Tibial nerve (tissue), 4 donors: ENCODE measurements around the gene ATF7. TPM values are rescaled to one million over a fixed set of nuclear protein-coding genes. Genes with fewer than 3 reads are reported as not detected.

Experiments
- DNase-seq, 2 donors: peaks; one replicate each; pipeline ENCODE4 v3.0.0-alpha.2; 2019; ENCODE audit warnings: low spot score in 2 of 2
- H3K27ac ChIP-seq, 4 donors: fragments of 200-600 bp; sonication (generic) in 3 of 4; one replicate each; pipeline ENCODE4 v1.5.1; 2017 to 2019; ENCODE audit warnings: mild to moderate bottlenecking in 1 of 4
- H3K27me3 ChIP-seq, 2 donors: fragments of 200-600 bp; sonication (generic) in 1 of 2; one replicate each; pipeline versions ENCODE4 v1.5.1 to v1.6.0; 2017 to 2019
- H3K36me3 ChIP-seq, 3 donors: fragments of 200-600 bp; sonication (generic); one replicate each; pipeline ENCODE4 v1.5.1; 2018 to 2019
- H3K4me1 ChIP-seq, 4 donors: fragments of 200-600 bp; sonication (generic) in 3 of 4; one replicate each; pipeline ENCODE4 v1.5.1; 2017 to 2019
- H3K4me3 ChIP-seq, 4 donors: fragments of 200-600 bp; sonication (generic) in 3 of 4; one replicate each; pipeline ENCODE4 v1.5.1; 2017 to 2019; ENCODE audit warnings: mild to moderate bottlenecking in 1 of 4, moderate library complexity in 1 of 4
- H3K9me3 ChIP-seq, 4 donors: fragments of 200-600 bp; sonication (generic) in 3 of 4; one replicate each; pipeline ENCODE4 v1.5.1; 2017 to 2019
- CTCF ChIP-seq, 5 experiments: fragments of 200-600 bp in 3 of 5; fragments of 450-650 bp in 2 of 5; sonication (generic) in 3 of 5; IDR thresholded peaks; one replicate each; pipeline ENCODE4 v1.5.1; 2016 to 2019; ENCODE audit warnings: antibody characterized with exemption in 5 of 5, mild to moderate bottlenecking in 3 of 5, moderate library complexity in 2 of 5
- EP300 ChIP-seq, 2 donors: sonication (generic); formaldehyde crosslinking; IDR thresholded peaks; one replicate each; pipeline ENCODE4 v1.6.1; 2017; ENCODE audit warnings: antibody characterized with exemption in 2 of 2, mild to moderate bottlenecking in 1 of 2
- POLR2A ChIP-seq, 2 donors: fragments of 450-650 bp; IDR thresholded peaks; one replicate each; pipeline ENCODE4 v1.6.1; 2017; ENCODE audit warnings: antibody characterized with exemption in 2 of 2, mild to moderate bottlenecking in 2 of 2, moderate library complexity in 2 of 2
- whole genome bisulfite sequencing, 2 donors: methylation state at CpG; one replicate each; pipeline ENCODE4 v1.1.5; 2018; 5-methylcytosine and 5-hydroxymethylcytosine counted together
- total RNA-seq, 4 donors: library from RNA; depleted of rRNA; stranded (reverse); fragments of >200 nt; gene quantifications; one replicate each; pipeline ENCODE4 v1.1.0, GENCODE V29; 2016

The ATF7 gene
- total RNA-seq, 4 donors from 2014 or later = 30.1 to 47.9 (median 34.4) TPM

DNA sequence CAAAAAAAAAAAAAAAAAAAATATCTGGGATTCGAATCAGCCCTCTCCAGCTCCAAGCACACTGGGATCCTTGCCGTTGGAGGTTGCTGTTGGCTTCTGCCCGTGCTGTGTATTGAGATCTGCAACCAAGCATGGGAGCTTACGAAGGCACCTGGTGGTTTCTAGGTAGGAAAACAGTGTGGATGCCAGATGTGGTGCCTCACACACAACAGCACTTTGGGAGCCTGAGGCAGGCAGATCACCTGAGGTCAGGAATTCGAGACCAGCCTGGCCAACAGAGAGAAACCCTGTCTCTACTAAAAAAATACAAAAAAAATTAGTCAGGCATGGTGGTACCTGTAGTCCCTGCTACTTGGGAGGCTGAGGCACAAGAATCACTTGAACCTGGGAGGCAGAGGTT lies 47.4 kb downstream of the ATF7 start:
- H3K9me3 ChIP-seq = no peaks in the 10 kb centered on the region
- TF ChIP-seq CTCF (IDR thresholded peaks at IDR 0.05) = no peak
- TF ChIP-seq EP300 (IDR thresholded peaks at IDR 0.05) = no peak
- TF ChIP-seq POLR2A (IDR thresholded peaks at IDR 0.05) = no peak
- H3K4me1 ChIP-seq = peaks cover 0 to 28% (median 2%) of the 10 kb centered on the region in 4 donors
- H3K27ac ChIP-seq = no peak overlapping the region
- DNase-seq = no peak
- H3K27me3 ChIP-seq = no peaks in the 10 kb centered on the region
- no peak overlapping the region for H3K4me3 ChIP-seq
- WGBS, 2 donors = 76 to 91% methylated on average over 5 of the region's 5 CpGs
- H3K36me3 ChIP-seq = peaks cover 0 to 11% (median 0%) of the 10 kb centered on the region in 3 donors

- peaks cover 0 to 10% (median 0%) of the 10 kb centered on the region in 3 donors for H3K36me3 ChIP-seq
- no peak overlapping the region for H3K4me3 ChIP-seq
- no peak overlapping the region for H3K27ac ChIP-seq
- H3K9me3 ChIP-seq = no peaks in the 10 kb centered on the region
- no peak for TF ChIP-seq CTCF (IDR thresholded peaks at IDR 0.05)
- no peak for TF ChIP-seq POLR2A (IDR thresholded peaks at IDR 0.05)
- no peak for TF ChIP-seq EP300 (IDR thresholded peaks at IDR 0.05)
- WGBS, 2 donors = 81 to 97% methylated on average over 4 of the region's 4 CpGs
- H3K27me3 ChIP-seq = no peaks in the 10 kb centered on the region
- DNase-seq = no peak
- H3K4me1 ChIP-seq = peaks cover 0 to 28% (median 2%) of the 10 kb centered on the region in 4 donors
Observed at GRCh38 chr12:53577941-53578352, 48.2 kb downstream of the ATF7 start.

GRCh38 chr12:53575502-53576249 lies 50.5 kb downstream of the ATF7 start:
- Histone ChIP-seq H3K4me3 (no peak overlapping the region), H3K4me1 (peaks cover 0 to 28% (median 2%) of the 10 kb centered on the region in 4 donors), H3K9me3 (no peaks in the 10 kb centered on the region), H3K27ac (no peak overlapping the region), H3K36me3 (peaks cover 0 to 20% (median 0%) of the 10 kb centered on the region in 3 donors), H3K27me3 (no peaks in the 10 kb centered on the region)
- TF ChIP-seq EP300 (IDR thresholded peaks at IDR 0.05) = no peak
- no peak for TF ChIP-seq CTCF (IDR thresholded peaks at IDR 0.05)
- no peak for TF ChIP-seq POLR2A (IDR thresholded peaks at IDR 0.05)
- DNase-seq = no peak
- WGBS, 2 donors = 79 to 88% methylated on average over 3 of the region's 3 CpGs

- Histone ChIP-seq H3K27ac (no peak overlapping the region), H3K36me3 (peaks cover 0 to 22% (median 0%) of the 10 kb centered on the region in 3 donors), H3K9me3 (no peaks in the 10 kb centered on the region), H3K4me1 (peaks cover 0 to 49% (median 2%) of the 10 kb centered on the region in 4 donors), H3K27me3 (no peaks in the 10 kb centered on the region), H3K4me3 (no peak overlapping the region)
- TF ChIP-seq EP300 (IDR thresholded peaks at IDR 0.05) = no peak
- TF ChIP-seq CTCF (IDR thresholded peaks at IDR 0.05) = no peak
- TF ChIP-seq POLR2A (IDR thresholded peaks at IDR 0.05) = no peak
- DNase-seq = no peak
- WGBS, 2 donors = 92 to 97% methylated on average over 8 of the region's 8 CpGs
Observed at GRCh38 chr12:53572134-53572758, 53.9 kb downstream of the ATF7 start.

GRCh38 chr12:53571295-53571694 lies 54.9 kb downstream of the ATF7 start:
- WGBS, 2 donors = 92 to 97% methylated on average over 2 of the region's 2 CpGs
- no peak overlapping the region for H3K27ac ChIP-seq
- peaks cover 0 to 53% (median 2%) of the 10 kb centered on the region in 4 donors for H3K4me1 ChIP-seq
- DNase-seq = no peak
- H3K36me3 ChIP-seq = peaks cover 0 to 17% (median 0%) of the 10 kb centered on the region in 3 donors
- TF ChIP-seq EP300 (IDR thresholded peaks at IDR 0.05) (no peak), POLR2A (IDR thresholded peaks at IDR 0.05) (no peak), CTCF (IDR thresholded peaks at IDR 0.05) (no peak)
- no peaks in the 10 kb centered on the region for H3K27me3 ChIP-seq
- H3K4me3 ChIP-seq = no peak overlapping the region
- H3K9me3 ChIP-seq = no peaks in the 10 kb centered on the region
